SK-N-SH (cell line): Measurements from ENCODE around the gene SELPLG. TPM values are rescaled to one million over a fixed set of nuclear protein-coding genes. Genes with fewer than 3 reads are reported as not detected.

Source experiments
- CTCF ChIA-PET: fragments of 300-600, 350-600 bp; formaldehyde crosslinking; extraction: SDS; loops from one replicate; lab custom pipeline; 2021; lab: Yijun Ruan, JAX
- POLR2A ChIA-PET: fragments of 350-600 bp; sonication (Branson Sonifier 250); formaldehyde crosslinking; extraction: SDS; loops from one replicate; lab custom pipeline; 2020; ENCODE audit warnings: antibody characterized with exemption, inconsistent platforms; lab: Yijun Ruan, JAX
- DNase-seq: peaks from one replicate; pipeline ENCODE4 v3.0.0; 2012
- H2AFZ ChIP-seq: fragments of 200-600 bp; sonication (generic); 2 replicates; pipeline ENCODE4 v1.8.1; 2016; ENCODE audit warnings: antibody characterized with exemption, mild to moderate bottlenecking, low read depth
- H3F3A ChIP-seq: fragments of 200-600 bp; sonication (generic); replicated peaks from 2 replicates; pipeline ENCODE3; 2016; ENCODE audit warnings: antibody characterized with exemption, mild to moderate bottlenecking; ENCODE audit not compliant: insufficient read depth
- H3K27ac ChIP-seq, 2 experiments: fragments of 200-500 bp in 1 of 2; fragments of 200-600 bp in 1 of 2; sonication (Bioruptor generic) in 1 of 2; sonication (generic), shearing (Covaris generic) in 1 of 2; 2 replicates each; pipeline versions ENCODE4 v1.5.1 to v1.6.1; 2014 to 2016; ENCODE audit warnings: low read depth in 2 of 2, inconsistent platforms in 1 of 2, low read length in 1 of 2, mild to moderate bottlenecking in 1 of 2, mixed read lengths in 1 of 2
- H3K27me3 ChIP-seq: fragments of 200-600 bp; sonication (generic), shearing (Covaris generic); 2 replicates; pipeline ENCODE4 v1.6.1; 2016; ENCODE audit warnings: mixed run types; ENCODE audit not compliant: insufficient read depth
- H3K36me3 ChIP-seq, 2 experiments: fragments of 200-500 bp in 1 of 2; fragments of 200-600 bp in 1 of 2; sonication (Bioruptor generic) in 1 of 2; sonication (generic) in 1 of 2; replicated peaks in 1 of 2; 2 replicates each; pipeline versions ENCODE3 to v1.5.1; 2014 to 2016; ENCODE audit warnings: low read length in 1 of 2, mild to moderate bottlenecking in 1 of 2; ENCODE audit not compliant: insufficient read depth in 2 of 2, control insufficient read depth in 1 of 2
- H3K4me1 ChIP-seq, 2 experiments: fragments of 200-500 bp in 1 of 2; fragments of 200-600 bp in 1 of 2; sonication (Bioruptor generic) in 1 of 2; sonication (generic), shearing (Covaris generic) in 1 of 2; 2 replicates each; pipeline versions ENCODE4 v1.5.1 to v1.6.1; 2014 to 2016; ENCODE audit warnings: low read depth in 1 of 2, low read length in 1 of 2, mixed run types in 1 of 2; ENCODE audit not compliant: insufficient read depth in 2 of 2, control insufficient read depth in 1 of 2
- H3K4me2 ChIP-seq: fragments of 200-600 bp; sonication (generic), shearing (Covaris generic); 2 replicates; pipeline ENCODE4 v1.6.1; 2017; ENCODE audit warnings: mixed run types
- H3K4me3 ChIP-seq, 2 experiments: fragments of 200-500 bp in 1 of 2; fragments of 200-600 bp in 1 of 2; sonication (Bioruptor generic) in 1 of 2; sonication (generic), shearing (Covaris generic) in 1 of 2; 2 replicates each; pipeline versions ENCODE4 v1.5.1 to v1.8.1; 2014 to 2016; ENCODE audit warnings: low read depth in 2 of 2, inconsistent platforms in 1 of 2, low read length in 1 of 2, mild to moderate bottlenecking in 1 of 2, mixed read lengths in 1 of 2, moderate library complexity in 1 of 2
- H3K79me2 ChIP-seq: fragments of 200-600 bp; sonication (generic); 2 replicates; pipeline ENCODE4 v1.8.1; 2017; ENCODE audit warnings: mild to moderate bottlenecking; ENCODE audit not compliant: insufficient read depth
- H3K9ac ChIP-seq: fragments of 200-600 bp; sonication (generic); 2 replicates; pipeline ENCODE4 v1.6.1; 2017; ENCODE audit warnings: mixed run types
- H3K9me2 ChIP-seq: fragments of 200-600 bp; sonication (generic); 2 replicates; pipeline ENCODE4 v1.6.1; 2017; ENCODE audit warnings: mixed run types
- H3K9me3 ChIP-seq: fragments of 200-600 bp; sonication (generic); 2 replicates; pipeline ENCODE4 v1.6.1; 2017; ENCODE audit warnings: mixed run types, mild to moderate bottlenecking, moderate library complexity
- H4K20me1 ChIP-seq: fragments of 200-600 bp; sonication (generic); 2 replicates; pipeline ENCODE4 v1.6.1; 2017; ENCODE audit warnings: mild to moderate bottlenecking, mixed run types; ENCODE audit not compliant: insufficient read depth
- CHD2 ChIP-seq: fragments of 150-350 bp; IDR thresholded peaks from 2 replicates; pipeline ENCODE4 v1.6.1; 2018; ENCODE audit warnings: low read length; ENCODE audit not compliant: partially characterized antibody
- EP300 ChIP-seq, 2 experiments: IDR thresholded peaks; 2 replicates each; pipeline versions ENCODE4 v1.4.0 to v1.6.1; 2012; ENCODE audit warnings: borderline replicate concordance in 1 of 2, low read depth in 1 of 2, low read length in 1 of 2
- EZH2phosphoT487 ChIP-seq: fragments of 200-600 bp; sonication (generic); IDR thresholded peaks from 2 replicates; pipeline ENCODE4 v1.6.1; 2017; ENCODE audit warnings: low read depth, mixed run types, mild to moderate bottlenecking, antibody characterized with exemption, moderate library complexity, borderline replicate concordance
- FOSL2 ChIP-seq: IDR thresholded peaks from 2 replicates; pipeline ENCODE4 v1.4.0; 2012; ENCODE audit warnings: low read depth, mild to moderate bottlenecking, moderate library complexity, borderline replicate concordance
- JUND ChIP-seq: IDR thresholded peaks from 2 replicates; pipeline ENCODE4 v1.4.0; 2012
- MXI1 ChIP-seq: IDR thresholded peaks from 2 replicates; pipeline ENCODE4 v1.6.1; 2012; ENCODE audit warnings: mild to moderate bottlenecking, low read depth, low read length, improper control_type of control experiment
- NFIC ChIP-seq: IDR thresholded peaks from 2 replicates; pipeline ENCODE4 v1.4.0; 2012; ENCODE audit warnings: borderline replicate concordance
- POLR2AphosphoS5 ChIP-seq: IDR thresholded peaks from 2 replicates; pipeline ENCODE4 v1.6.1; 2012; ENCODE audit warnings: low read depth, low read length
- RAD21 ChIP-seq: IDR thresholded peaks from 2 replicates; pipeline ENCODE4 v1.6.1; 2012; ENCODE audit warnings: mild to moderate bottlenecking, low read length
- RCOR1 ChIP-seq: fragments of 150-350 bp; IDR thresholded peaks from 2 replicates; pipeline ENCODE4 v1.6.1; 2017; ENCODE audit warnings: antibody characterized with exemption, low read length
- RFX5 ChIP-seq: IDR thresholded peaks from 2 replicates; pipeline ENCODE4 v1.6.1; 2012; ENCODE audit warnings: mild to moderate bottlenecking, improper control_type of control experiment, low read length
- RXRA ChIP-seq: IDR thresholded peaks from 2 replicates; pipeline ENCODE4 v1.4.0; 2012; ENCODE audit warnings: low read depth, mild to moderate bottlenecking, borderline replicate concordance
- TCF12 ChIP-seq: IDR thresholded peaks from 2 replicates; pipeline ENCODE4 v1.4.0; 2012
- TEAD4 ChIP-seq: IDR thresholded peaks from 2 replicates; pipeline ENCODE4 v1.4.0; 2012; ENCODE audit warnings: mild to moderate bottlenecking, borderline replicate concordance; ENCODE audit not compliant: insufficient read depth
- YY1 ChIP-seq: IDR thresholded peaks from 2 replicates; pipeline ENCODE4 v1.4.0; 2012; ENCODE audit warnings: low read depth, mild to moderate bottlenecking
- WGBS: methylation state at CpG from one replicate; pipeline ENCODE4 v1.1.6; 2017; ENCODE audit warnings: low lambda C conversion rate; 5-methylcytosine and 5-hydroxymethylcytosine counted together
- polyA plus RNA-seq, 3 experiments: library from polyadenylated mRNA; depleted of rRNA; stranded (reverse); fragments of >200 nt; gene quantifications; 2 replicates each; pipeline ENCODE4 v1.2.3, GENCODE V29; 2012
- TF ChIP-seq, protein P1 (sequence below): IDR thresholded peaks from 2 replicates; pipeline ENCODE4 v1.4.0; 2012; ENCODE audit warnings: low read depth, borderline replicate concordance
- TF ChIP-seq, protein P2 (sequence below): fragments of 150-350 bp; IDR thresholded peaks from 2 replicates; pipeline ENCODE4 v1.6.1; 2016; ENCODE audit warnings: mild to moderate bottlenecking, low read depth, low read length
- TF ChIP-seq, protein P3 (sequence below): IDR thresholded peaks from 2 replicates; pipeline ENCODE4 v1.6.1; 2012; ENCODE audit warnings: mild to moderate bottlenecking, low read depth, low read length, moderate library complexity
- TF ChIP-seq, protein P4 (sequence below): IDR thresholded peaks from 2 replicates; pipeline ENCODE4 v1.4.0; 2012; ENCODE audit warnings: low read depth, borderline replicate concordance

SELPLG gene
- polyA plus RNA-seq, 1 of the 3 experiments (the other 2 are of a cell fraction) = 2.8 TPM

DNA sequence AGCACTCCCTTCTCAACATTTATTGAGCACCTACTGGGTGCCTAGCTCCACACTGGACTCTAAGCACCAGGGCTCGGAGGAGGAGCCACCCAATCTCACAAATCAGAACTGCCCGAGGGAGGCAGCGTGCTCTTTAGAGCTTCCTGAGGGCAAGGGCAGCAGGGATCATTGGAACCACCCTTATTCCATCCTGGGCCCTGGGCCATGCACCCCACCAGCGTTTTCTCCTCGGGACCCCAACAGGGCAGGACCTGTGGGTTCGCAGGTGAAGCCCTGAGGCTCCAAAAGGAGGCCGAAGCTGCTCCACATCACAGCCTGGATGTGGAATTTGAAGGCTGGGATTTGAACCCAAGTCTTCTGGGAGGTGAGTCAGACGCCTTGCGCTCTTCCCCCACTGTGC lies 51.2 kb downstream of the SELPLG start:
- Histone ChIP-seq H3F3A (no peaks in the 10 kb centered on the region), H3K9ac (no peak overlapping the region), H3K27me3 (no peaks in the 10 kb centered on the region), H3K9me2 (no peaks in the 10 kb centered on the region), H4K20me1 (no peaks in the 10 kb centered on the region), H3K4me3 (no peak overlapping the region), H3K27ac (no peak overlapping the region), H3K36me3 (no peaks in the 10 kb centered on the region), H3K9me3 (no peaks in the 10 kb centered on the region), H3K79me2 (no peaks in the 10 kb centered on the region), H3K4me1 (peaks cover 0 to under 1% of the 10 kb centered on the region in 2 experiments; a peak in 1 of 4 replicates), H2AFZ (no peak overlapping the region), H3K4me2 (no peak overlapping the region)
- TF ChIP-seq EZH2phosphoT487 (no peak), MXI1 (no peak)
- TF ChIP-seq, protein P1, sequence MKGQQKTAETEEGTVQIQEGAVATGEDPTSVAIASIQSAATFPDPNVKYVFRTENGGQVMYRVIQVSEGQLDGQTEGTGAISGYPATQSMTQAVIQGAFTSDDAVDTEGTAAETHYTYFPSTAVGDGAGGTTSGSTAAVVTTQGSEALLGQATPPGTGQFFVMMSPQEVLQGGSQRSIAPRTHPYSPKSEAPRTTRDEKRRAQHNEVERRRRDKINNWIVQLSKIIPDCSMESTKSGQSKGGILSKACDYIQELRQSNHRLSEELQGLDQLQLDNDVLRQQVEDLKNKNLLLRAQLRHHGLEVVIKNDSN = no peak
- CTCF ChIA-PET = interaction anchor here (0.8 to 4.7 kb wide), 3 partner anchors 12 to 222 kb away, joined by 3 to 38 read pairs (median 8); no protein-coding TSS in a partner anchor
- POLR2A ChIA-PET = no interaction called here
- WGBS = 93% methylated on average over 3 of the region's 9 CpGs
- no peak for DNase-seq

DNA sequence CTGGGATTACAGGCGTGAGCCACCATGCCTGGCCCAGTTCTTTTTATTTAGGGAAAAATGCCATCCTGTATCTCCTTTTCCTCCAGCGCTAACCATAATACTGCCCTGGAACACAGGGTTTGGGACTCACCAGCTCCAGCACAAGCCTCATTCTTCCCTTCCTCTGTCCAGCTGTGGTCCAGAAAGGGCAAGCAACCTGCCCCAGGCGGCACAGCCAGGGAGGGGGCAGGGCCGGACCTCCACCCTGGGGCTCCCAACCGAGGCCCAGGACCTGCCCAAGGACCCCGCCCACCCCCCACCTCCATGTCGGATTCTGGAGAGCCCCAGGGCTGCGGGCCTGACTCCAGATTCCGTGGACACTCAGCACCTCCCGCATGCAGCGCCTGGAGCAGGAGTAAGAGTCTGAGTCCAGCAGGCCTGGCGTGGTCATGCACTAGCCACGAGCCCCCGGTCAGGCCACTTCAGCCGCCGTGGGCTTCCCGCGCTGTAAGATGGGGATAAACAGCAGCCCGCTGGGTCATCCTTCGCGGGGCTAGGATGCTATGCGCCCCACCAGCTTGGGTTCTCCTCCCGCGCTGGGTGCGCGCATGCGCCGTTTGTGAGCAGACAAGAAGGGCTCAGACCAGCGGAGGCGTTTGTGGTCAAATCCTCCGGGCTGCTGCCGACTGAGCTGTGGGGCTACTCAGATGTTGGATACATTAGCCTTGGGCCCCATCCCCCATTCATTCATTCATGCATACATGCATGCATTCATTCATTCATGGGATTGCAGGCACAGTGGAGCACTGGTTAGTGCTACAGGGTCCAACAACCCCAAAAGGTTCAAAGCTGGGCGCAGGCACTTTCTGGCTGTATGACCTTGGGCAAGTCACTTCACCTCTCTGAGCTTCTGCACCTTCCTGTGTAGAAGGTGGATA lies 52.1 kb downstream of the SELPLG start:
- H3K36me3 ChIP-seq = no peaks in the 10 kb centered on the region
- H3K9me3 ChIP-seq = no peaks in the 10 kb centered on the region
- H3K79me2 ChIP-seq = no peaks in the 10 kb centered on the region
- CTCF ChIA-PET = interaction anchor here (0.8 to 4.7 kb wide), 3 partner anchors 11 to 223 kb away, joined by 3 to 38 read pairs (median 8); no protein-coding TSS in a partner anchor
- no peaks in the 10 kb centered on the region for H3K9me2 ChIP-seq
- H2AFZ ChIP-seq = no peak overlapping the region
- H3K9ac ChIP-seq = no peak overlapping the region
- H3K4me1 ChIP-seq = no peaks in the 10 kb centered on the region; a peak in 1 of 4 replicates
- POLR2A ChIA-PET = no interaction called here
- H3F3A ChIP-seq = no peaks in the 10 kb centered on the region
- TF ChIP-seq CHD2 (no peak), POLR2AphosphoS5 (no peak), YY1 (no peak), NFIC (no peak), RFX5 (no peak), TEAD4 (no peak), RCOR1 (no peak), RXRA (no peak), EP300 (IDR thresholded peaks at IDR 0.05; ENCODE audit: borderline replicate concordance in 1 of 2, low read depth in 1 of 2, low read length in 1 of 2) (no peak), JUND (no peak), TCF12 (no peak), FOSL2 (no peak), RAD21 (no peak)
- TF ChIP-seq, protein P2, sequence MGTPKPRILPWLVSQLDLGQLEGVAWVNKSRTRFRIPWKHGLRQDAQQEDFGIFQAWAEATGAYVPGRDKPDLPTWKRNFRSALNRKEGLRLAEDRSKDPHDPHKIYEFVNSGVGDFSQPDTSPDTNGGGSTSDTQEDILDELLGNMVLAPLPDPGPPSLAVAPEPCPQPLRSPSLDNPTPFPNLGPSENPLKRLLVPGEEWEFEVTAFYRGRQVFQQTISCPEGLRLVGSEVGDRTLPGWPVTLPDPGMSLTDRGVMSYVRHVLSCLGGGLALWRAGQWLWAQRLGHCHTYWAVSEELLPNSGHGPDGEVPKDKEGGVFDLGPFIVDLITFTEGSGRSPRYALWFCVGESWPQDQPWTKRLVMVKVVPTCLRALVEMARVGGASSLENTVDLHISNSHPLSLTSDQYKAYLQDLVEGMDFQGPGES = no peak
- TF ChIP-seq, protein P3, sequence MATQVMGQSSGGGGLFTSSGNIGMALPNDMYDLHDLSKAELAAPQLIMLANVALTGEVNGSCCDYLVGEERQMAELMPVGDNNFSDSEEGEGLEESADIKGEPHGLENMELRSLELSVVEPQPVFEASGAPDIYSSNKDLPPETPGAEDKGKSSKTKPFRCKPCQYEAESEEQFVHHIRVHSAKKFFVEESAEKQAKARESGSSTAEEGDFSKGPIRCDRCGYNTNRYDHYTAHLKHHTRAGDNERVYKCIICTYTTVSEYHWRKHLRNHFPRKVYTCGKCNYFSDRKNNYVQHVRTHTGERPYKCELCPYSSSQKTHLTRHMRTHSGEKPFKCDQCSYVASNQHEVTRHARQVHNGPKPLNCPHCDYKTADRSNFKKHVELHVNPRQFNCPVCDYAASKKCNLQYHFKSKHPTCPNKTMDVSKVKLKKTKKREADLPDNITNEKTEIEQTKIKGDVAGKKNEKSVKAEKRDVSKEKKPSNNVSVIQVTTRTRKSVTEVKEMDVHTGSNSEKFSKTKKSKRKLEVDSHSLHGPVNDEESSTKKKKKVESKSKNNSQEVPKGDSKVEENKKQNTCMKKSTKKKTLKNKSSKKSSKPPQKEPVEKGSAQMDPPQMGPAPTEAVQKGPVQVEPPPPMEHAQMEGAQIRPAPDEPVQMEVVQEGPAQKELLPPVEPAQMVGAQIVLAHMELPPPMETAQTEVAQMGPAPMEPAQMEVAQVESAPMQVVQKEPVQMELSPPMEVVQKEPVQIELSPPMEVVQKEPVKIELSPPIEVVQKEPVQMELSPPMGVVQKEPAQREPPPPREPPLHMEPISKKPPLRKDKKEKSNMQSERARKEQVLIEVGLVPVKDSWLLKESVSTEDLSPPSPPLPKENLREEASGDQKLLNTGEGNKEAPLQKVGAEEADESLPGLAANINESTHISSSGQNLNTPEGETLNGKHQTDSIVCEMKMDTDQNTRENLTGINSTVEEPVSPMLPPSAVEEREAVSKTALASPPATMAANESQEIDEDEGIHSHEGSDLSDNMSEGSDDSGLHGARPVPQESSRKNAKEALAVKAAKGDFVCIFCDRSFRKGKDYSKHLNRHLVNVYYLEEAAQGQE = no peak
- TF ChIP-seq, protein P4, sequence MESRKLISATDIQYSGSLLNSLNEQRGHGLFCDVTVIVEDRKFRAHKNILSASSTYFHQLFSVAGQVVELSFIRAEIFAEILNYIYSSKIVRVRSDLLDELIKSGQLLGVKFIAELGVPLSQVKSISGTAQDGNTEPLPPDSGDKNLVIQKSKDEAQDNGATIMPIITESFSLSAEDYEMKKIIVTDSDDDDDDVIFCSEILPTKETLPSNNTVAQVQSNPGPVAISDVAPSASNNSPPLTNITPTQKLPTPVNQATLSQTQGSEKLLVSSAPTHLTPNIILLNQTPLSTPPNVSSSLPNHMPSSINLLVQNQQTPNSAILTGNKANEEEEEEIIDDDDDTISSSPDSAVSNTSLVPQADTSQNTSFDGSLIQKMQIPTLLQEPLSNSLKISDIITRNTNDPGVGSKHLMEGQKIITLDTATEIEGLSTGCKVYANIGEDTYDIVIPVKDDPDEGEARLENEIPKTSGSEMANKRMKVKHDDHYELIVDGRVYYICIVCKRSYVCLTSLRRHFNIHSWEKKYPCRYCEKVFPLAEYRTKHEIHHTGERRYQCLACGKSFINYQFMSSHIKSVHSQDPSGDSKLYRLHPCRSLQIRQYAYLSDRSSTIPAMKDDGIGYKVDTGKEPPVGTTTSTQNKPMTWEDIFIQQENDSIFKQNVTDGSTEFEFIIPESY = no peak
- H3K4me2 ChIP-seq = no peak overlapping the region
- H3K27me3 ChIP-seq = no peaks in the 10 kb centered on the region
- H3K4me3 ChIP-seq = no peak overlapping the region
- no peaks in the 10 kb centered on the region for H4K20me1 ChIP-seq
- no peak overlapping the region for H3K27ac ChIP-seq
- no peak for DNase-seq
- WGBS = 91% methylated on average over 14 of the region's 33 CpGs
